Measurements from ENCODE around the gene RFX7.

RFX7 gene

GRCh38 chr15:56244038-56244810 lies 545 bp upstream of the RFX7 start:
- peak; percentile 83 for DNase-seq (ENCODE audit: low read depth, low spot score)

DNA sequence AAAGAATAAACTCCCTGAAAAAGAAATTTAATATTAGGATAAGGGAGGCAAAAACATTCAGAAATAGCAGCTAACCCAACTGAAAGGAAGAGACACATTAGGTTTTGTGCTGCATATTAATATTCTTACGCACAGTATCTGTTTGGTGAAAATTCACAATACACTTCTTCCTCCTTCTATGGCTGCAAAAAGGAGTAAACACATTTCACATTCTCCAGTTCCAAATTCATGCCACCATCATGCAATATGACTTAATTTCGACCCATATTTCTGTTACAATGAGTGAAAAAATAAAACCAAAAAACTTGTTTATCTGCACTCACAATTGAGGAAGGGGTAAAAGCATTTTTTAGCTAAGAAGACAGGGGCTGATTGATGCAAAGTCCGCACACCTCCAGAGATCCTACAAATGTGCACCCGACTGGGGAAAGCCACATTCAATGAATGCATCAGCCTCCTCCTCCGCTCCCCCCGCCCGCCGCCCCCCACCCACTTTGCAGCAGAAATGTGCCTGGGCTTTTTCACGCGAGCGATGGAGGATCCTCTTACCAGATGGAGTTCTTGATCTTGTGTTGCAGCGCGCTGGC lies 1.0 kb downstream of the RFX7 start:
- DNase-seq (ENCODE audit: low read depth, low spot score): no peak

GRCh38 chr15:56241374-56242105 lies 2.1 kb downstream of the RFX7 start:
- DNase-seq (ENCODE audit: low read depth, low spot score): no peak

DNA sequence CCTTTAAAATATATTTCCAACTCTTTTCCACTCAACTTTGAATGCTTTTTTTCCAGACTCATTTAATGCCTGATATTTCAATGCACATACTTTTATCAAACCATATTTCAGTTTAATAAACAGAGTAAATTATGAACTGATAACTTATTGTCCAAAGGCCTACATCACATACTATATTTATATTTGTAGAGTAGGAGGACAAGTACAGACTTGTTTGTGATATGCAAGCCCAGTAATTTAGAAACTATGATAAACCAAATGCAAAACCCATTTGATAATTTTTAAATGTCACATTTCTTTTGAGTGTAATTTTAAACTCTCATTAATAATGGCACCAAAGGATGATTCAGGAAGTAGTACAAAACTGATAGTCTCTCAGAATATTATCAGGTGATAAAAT lies 3.3 kb downstream of the RFX7 start:
- DNase-seq (ENCODE audit: low read depth, low spot score): no peak

- no peak for DNase-seq (ENCODE audit: low read depth, low spot score)
These were observed 7.5 kb downstream of the RFX7 start for GRCh38 chr15:56236197-56236596.

DNA sequence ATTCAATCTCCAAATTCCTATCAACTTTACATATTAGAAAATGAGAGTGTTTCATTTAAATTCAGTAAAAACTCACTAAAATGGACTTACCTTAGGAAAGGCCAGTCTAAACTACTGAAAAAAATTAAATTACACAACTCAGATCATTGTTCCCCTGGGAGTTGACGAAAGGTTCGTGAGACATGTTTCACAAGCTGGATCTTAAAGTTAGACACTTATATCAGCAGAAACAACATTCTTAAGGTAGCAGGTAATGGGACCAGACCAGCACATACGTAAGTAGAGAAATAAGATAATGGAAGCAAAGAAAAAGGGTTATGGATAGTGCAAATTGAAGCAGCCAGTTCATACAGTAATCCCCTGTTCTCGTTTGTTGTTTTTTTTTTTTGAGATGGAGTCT lies 8.9 kb downstream of the RFX7 start:
- DNase-seq (ENCODE audit: low read depth, low spot score): no peak

- DNase-seq (ENCODE audit: low read depth, low spot score): no peak
These were observed 10.1 kb downstream of the RFX7 start for GRCh38 chr15:56233549-56233948.

DNA sequence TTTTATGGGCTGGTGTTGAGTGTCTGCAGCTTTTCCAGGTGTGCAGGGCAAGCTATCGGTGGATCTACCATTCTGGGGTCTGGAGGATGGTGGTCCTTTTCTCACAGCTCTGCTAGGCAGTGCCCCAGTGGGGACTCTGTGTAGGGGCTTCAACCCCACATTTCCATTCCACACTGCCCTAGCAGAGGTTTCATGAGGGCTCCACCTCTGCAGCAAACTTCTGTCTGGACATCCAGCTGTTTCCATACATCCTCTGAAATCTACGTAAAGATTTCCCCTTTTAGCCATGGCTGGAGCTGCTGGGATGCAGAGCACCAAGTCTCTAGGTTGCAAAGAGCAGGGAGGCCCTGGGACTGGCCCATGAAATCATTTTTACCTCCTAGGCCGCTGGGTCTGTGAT lies 11.6 kb downstream of the RFX7 start:
- DNase-seq (ENCODE audit: low read depth, low spot score): no peak

GRCh38 chr15:56228854-56229253 lies 14.8 kb downstream of the RFX7 start:
- no peak for DNase-seq (ENCODE audit: low read depth, low spot score)

DNA sequence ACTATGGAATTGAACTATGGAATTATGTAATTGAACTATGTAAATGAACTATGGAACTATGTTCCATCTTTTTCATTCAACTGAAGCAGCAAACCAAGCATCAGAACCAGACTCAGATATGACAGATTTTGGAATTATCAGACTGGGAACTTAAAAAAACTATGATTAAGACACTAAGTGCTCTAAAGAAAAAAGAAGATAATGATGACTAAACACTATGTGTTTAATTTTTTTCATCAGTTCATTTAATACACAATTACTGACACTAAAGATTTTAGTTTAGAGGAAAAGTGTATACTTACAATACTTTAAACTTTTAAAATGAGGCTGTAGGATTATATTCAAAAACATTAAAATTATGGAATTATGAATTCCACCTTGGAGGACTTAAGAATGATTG lies 15.3 kb downstream of the RFX7 start:
- no peak for DNase-seq (ENCODE audit: low read depth, low spot score)

- no peak for DNase-seq (ENCODE audit: low read depth, low spot score)
These were observed 15.9 kb downstream of the RFX7 start for GRCh38 chr15:56227780-56228179.

DNA sequence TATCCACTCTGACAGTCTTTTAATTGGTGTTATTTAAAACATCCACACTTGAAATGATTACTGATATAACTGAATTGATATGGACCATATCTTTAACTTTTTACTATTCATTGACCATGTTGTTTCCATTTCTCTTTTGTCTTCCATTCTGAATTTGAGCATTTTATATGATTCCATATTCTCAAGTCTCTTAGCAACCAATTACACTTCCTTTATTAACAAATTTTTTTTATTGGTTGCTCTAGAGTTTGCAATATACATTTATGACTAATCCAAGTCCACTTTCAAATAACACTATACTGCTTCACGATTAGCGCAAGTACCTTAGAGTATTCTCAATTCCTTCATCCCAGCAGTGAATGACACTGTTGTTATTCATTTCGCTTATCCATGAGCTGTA lies 16.4 kb downstream of the RFX7 start:
- no peak for DNase-seq (ENCODE audit: low read depth, low spot score)

- no peak for DNase-seq (ENCODE audit: low read depth, low spot score)
These were observed 18.2 kb downstream of the RFX7 start for GRCh38 chr15:56225520-56225919.

DNA sequence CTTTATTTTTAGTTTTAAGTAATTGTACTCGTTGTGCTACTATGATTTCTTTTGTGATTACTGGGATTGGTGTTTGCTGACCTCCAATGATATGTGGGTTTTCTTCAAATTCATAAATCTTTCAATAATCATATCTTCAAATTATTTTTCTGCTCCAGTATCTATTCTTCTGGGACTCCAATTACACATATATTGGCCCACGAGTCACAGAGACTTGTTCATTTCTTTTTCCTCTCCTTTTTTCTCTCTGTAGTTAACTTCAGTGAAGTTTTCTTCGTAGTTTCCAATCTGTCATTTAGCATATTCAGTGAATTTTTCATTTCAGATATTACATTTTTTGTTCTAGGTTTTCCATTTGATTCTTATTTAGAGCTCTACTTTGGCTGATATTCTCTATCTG lies 21.4 kb downstream of the RFX7 start:
- no peak for DNase-seq (ENCODE audit: low read depth, low spot score)

- no peak for DNase-seq (ENCODE audit: low read depth, low spot score)
These were observed 26.3 kb downstream of the RFX7 start for GRCh38 chr15:56217341-56217740.

DNA sequence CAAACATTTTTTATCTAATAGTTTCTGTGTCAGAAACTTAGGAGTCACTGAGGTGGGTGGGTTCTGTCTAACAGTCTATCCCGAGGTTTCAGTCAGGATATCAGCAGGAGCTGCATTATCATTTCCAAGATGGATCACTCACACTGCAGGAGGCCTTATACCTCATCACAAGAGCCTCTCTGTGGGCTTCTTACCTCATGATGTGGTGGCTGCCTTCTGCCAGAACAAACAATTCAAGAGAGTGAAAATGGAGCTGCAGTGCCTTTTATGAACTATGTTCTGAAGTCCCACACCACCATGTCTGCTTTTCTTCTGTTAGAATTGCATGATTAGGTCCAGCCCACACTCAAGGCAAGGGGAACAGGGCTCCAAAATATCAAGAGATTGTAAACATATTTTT lies 27.9 kb downstream of the RFX7 start:
- peak; percentile 92 for DNase-seq (ENCODE audit: low read depth, low spot score)

DNA sequence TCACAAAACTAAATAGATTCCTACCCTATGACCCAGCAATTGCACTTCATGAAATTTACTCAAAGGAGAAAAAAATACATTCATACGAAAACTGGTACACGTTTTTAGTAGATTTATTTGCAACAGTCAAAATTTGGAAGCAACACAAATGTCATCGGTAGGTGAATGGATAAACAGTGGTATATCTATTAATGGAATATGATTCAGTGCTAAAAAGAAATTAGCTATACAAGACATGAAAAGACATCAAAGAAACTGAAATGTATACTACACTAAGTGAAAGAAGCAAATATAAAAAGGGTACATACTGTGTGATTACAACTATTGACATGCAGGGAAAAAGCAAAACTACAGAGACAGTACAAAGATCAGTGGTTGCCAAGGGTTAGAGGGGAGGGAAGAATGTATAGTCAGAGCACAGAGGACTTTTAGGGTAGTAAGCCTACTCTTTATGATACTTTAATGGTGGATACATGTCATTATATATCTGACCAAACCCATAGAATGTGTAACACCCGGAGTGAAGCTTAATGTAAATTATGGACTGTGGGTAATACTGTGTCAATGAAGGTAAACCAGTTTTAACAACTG lies 31.6 kb downstream of the RFX7 start:
- no peak for DNase-seq (ENCODE audit: low read depth, low spot score)

DNA sequence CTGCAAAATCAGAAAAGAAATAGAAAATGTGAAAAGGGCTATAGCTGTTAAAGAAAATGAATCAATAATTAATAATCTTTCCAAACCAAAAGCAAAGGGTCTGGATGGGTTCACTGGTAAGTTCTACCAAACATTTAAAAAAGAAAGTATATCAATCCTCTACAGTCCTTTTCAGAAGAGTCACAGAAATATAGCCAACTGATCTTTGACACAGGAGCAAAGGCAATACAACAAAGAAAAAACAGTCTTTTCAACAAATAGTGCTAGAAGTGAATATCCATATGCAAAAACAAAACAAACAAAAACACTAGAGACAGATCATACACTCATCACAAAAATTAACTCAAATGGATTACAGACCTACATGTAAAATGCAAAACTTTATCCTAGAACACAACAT lies 32.6 kb downstream of the RFX7 start:
- DNase-seq (ENCODE audit: low read depth, low spot score): no peak

- peak; percentile 30 for DNase-seq (ENCODE audit: low read depth, low spot score)
These were observed 35.0 kb downstream of the RFX7 start for GRCh38 chr15:56208641-56209155.

DNA sequence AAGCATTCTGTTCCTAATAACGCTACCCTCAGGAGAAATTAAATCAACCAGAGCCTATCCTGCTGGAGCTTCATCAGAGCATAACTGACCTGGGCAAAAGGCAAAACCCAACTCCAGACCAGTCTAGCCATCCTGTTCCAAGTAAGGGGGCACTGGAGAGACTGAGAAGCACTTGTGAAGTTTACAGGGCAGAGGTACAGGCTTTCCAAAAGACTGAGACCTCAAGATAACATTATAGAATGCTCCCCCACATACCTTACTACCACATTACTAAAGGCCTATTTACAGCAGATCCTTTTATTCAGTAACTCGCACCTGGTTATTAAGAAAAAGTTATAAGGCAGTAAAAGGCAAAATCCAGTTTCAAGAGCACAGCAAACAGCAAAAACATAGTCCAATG lies 35.5 kb downstream of the RFX7 start:
- DNase-seq (ENCODE audit: low read depth, low spot score): no peak

DNA sequence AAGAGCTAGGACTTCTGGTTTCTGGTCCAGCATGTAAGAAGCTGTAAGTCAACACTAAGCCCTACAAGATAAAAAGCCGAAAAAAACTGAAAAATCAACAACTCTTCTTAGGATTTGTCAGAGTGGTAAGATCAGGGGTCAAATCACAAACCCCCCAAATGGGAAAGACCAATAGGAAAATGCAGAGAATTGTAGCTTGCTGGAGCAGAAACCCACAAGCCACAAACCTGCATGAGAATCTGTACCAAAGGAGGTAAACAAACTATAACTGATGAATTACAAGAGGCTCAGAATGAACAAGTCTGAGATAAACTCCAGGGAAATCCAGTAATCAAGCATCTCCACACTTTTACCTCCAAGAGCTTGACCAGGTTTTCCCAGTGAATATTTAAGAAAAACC lies 36.0 kb downstream of the RFX7 start:
- DNase-seq (ENCODE audit: low read depth, low spot score): peak; percentile 60

DNA sequence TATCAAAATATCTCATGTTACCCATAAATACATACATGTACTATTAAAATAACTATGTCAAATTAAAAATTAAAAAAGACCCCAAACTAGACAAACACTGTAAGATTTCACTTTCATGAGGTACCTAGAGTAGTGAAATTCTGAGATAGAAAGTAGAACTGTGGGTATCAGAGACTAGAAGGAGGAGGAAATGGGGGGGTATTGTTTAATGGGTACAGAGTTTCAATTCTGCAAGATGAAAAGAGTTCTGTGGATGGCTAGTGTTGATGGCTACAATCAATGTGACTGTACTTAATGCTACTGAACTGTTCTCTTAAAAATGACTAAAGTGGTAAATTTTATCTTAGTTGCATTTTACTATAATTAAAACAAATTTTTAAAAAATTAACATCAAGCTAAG lies 36.6 kb downstream of the RFX7 start:
- no peak for DNase-seq (ENCODE audit: low read depth, low spot score)

Measured in astrocyte of the hippocampus (primary cell).